GM23248 (cell line): ENCODE results near the gene TMEM203. TPM values are rescaled to one million over a fixed set of nuclear protein-coding genes. Genes with fewer than 3 reads are reported as not detected.

Experiments used
- DNase-seq: peaks from one replicate; pipeline ENCODE4 v3.0.0-alpha.2; 2015
- H2AFZ ChIP-seq: fragments of 200-600 bp; sonication (generic); 2 replicates; pipeline ENCODE4 v1.6.1; 2016; ENCODE audit warnings: antibody characterized with exemption
- H3F3A ChIP-seq: fragments of 200-600 bp; sonication (generic); 2 replicates; pipeline ENCODE4 v1.6.1; 2016; ENCODE audit warnings: mild to moderate bottlenecking, antibody characterized with exemption, mixed run types; ENCODE audit not compliant: insufficient read depth
- H3K27ac ChIP-seq: fragments of 200-600 bp; sonication (generic); 2 replicates; pipeline ENCODE4 v1.5.1; 2016; ENCODE audit warnings: mild to moderate bottlenecking
- H3K27me3 ChIP-seq: fragments of 200-600 bp; sonication (generic); replicated peaks from 2 replicates; pipeline ENCODE4 v1.6.1; 2016; ENCODE audit warnings: mild to moderate bottlenecking; ENCODE audit not compliant: insufficient read depth
- H3K36me3 ChIP-seq: fragments of 200-600 bp; sonication (generic); 2 replicates; pipeline ENCODE4 v1.6.1; 2016; ENCODE audit warnings: low read depth, mild to moderate bottlenecking
- H3K4me1 ChIP-seq: fragments of 200-600 bp; sonication (generic); 2 replicates; pipeline ENCODE4 v1.6.1; 2016; ENCODE audit warnings: mild to moderate bottlenecking; ENCODE audit not compliant: insufficient read depth
- H3K4me2 ChIP-seq: fragments of 200-600 bp; sonication (generic); one replicate; pipeline ENCODE4 v1.6.1; 2016; ENCODE audit warnings: mild to moderate bottlenecking; ENCODE audit not compliant: unreplicated experiment
- H3K4me3 ChIP-seq: fragments of 200-600 bp; sonication (generic); 2 replicates; pipeline ENCODE4 v1.5.1; 2016; ENCODE audit warnings: mild to moderate bottlenecking
- H3K79me2 ChIP-seq: fragments of 200-600 bp; sonication (generic); 2 replicates; pipeline ENCODE4 v1.6.1; 2016; ENCODE audit warnings: mild to moderate bottlenecking; ENCODE audit not compliant: insufficient read depth
- H3K9ac ChIP-seq: fragments of 200-600 bp; sonication (generic); 2 replicates; pipeline ENCODE4 v1.6.1; 2016; ENCODE audit warnings: mild to moderate bottlenecking
- H3K9me2 ChIP-seq: fragments of 200-600 bp; sonication (generic); 2 replicates; pipeline ENCODE4 v1.6.1; 2016; ENCODE audit warnings: mixed run types, mild to moderate bottlenecking, moderate library complexity; ENCODE audit not compliant: insufficient read depth
- H3K9me3 ChIP-seq: fragments of 200-600 bp; sonication (generic); one replicate; pipeline ENCODE4 v1.6.1; 2017; ENCODE audit warnings: low read depth
- H4K20me1 ChIP-seq: fragments of 200-600 bp; sonication (generic); 2 replicates; pipeline ENCODE4 v1.6.0; 2016; ENCODE audit not compliant: insufficient read depth
- EZH2 ChIP-seq: fragments of 200-600 bp; sonication (generic); IDR thresholded peaks from 2 replicates; pipeline ENCODE4 v1.6.1; 2018; ENCODE audit warnings: antibody characterized with exemption, mild to moderate bottlenecking; ENCODE audit not compliant: insufficient read depth, poor library complexity, severe bottlenecking
- EZH2phosphoT487 ChIP-seq: fragments of 200-600 bp; sonication (generic); IDR thresholded peaks from 2 replicates; pipeline ENCODE4 v1.6.1; 2018; ENCODE audit warnings: antibody characterized with exemption, moderate library complexity, mild to moderate bottlenecking, low read depth; ENCODE audit not compliant: insufficient read depth
- WGBS, 2 experiments: methylation state at CpG; one replicate each; pipeline ENCODE4 v1.1.6; 2015 to 2017; ENCODE audit warnings: low lambda C conversion rate in 2 of 2, low coverage in 1 of 2; ENCODE audit errors: missing lambda C conversion rate in 2 of 2; 5-methylcytosine and 5-hydroxymethylcytosine counted together
- in situ Hi-C: fragments of 300-500 bp; cut with MboI; formaldehyde crosslinking; loops from 2 replicates; pipeline ENCODE4 v1.15.0; 2020
- polyA plus RNA-seq: library from polyadenylated mRNA; unstranded; fragments of >200 nt; fragmentation: Nextera tagmentation; extraction: Ambion mirVana; gene quantifications from 2 replicates; pipeline ENCODE4 v1.2.1, GENCODE V29; 2016
- total RNA-seq: library from RNA; depleted of rRNA; stranded (reverse); fragments of >200 nt; shearing (Covaris generic); gene quantifications from 2 replicates; pipeline ENCODE4 v1.2.3, GENCODE V29; 2014

The TMEM203 gene
- total and polyA plus RNA-seq, 2 experiments from 2014 or later, result 46.9 to 52.9 TPM

GRCh38 chr9:137247916-137248175 lies 42.4 kb upstream of the TMEM203 start:
- H3K9me3 ChIP-seq, result no peaks in the 10 kb centered on the region
- peaks cover 6% of the 10 kb centered on the region; the same call in 1 of the 2 replicates for H3K4me1 ChIP-seq
- no peak for DNase-seq
- no peak overlapping the region for H3K27ac ChIP-seq
- no peak overlapping the region for H2AFZ ChIP-seq
- TF ChIP-seq EZH2 (no peak), EZH2phosphoT487 (no peak)
- H4K20me1 ChIP-seq, result peaks cover 12% of the 10 kb centered on the region; the same call in 1 of the 2 replicates
- H3K27me3 ChIP-seq, result no peaks in the 10 kb centered on the region
- H3K79me2 ChIP-seq, result peaks cover 17% of the 10 kb centered on the region
- H3K36me3 ChIP-seq, result peaks cover 8% of the 10 kb centered on the region
- peaks cover 18% of the 10 kb centered on the region for H3F3A ChIP-seq
- 75 to 81% methylated on average over 6 of the region's 6 CpGs for WGBS, 2 experiments
- in situ Hi-C loops, result no loop called here
- H3K4me2 ChIP-seq, result no peak overlapping the region
- no peak overlapping the region for H3K9ac ChIP-seq
- no peak overlapping the region for H3K4me3 ChIP-seq
- no peaks in the 10 kb centered on the region for H3K9me2 ChIP-seq

- in situ Hi-C loops, result no loop called here
- Histone ChIP-seq H4K20me1 (peaks cover 17% of the 10 kb centered on the region; the same call in 1 of the 2 replicates), H3K4me1 (peaks cover 11% of the 10 kb centered on the region; the same call in 1 of the 2 replicates), H3K27ac (no peak overlapping the region), H2AFZ (no peak overlapping the region), H3K9me2 (no peaks in the 10 kb centered on the region), H3K9ac (no peak overlapping the region), H3K27me3 (no peaks in the 10 kb centered on the region), H3K79me2 (peaks cover 22% of the 10 kb centered on the region), H3K36me3 (peaks cover 12% of the 10 kb centered on the region), H3K4me3 (no peak overlapping the region), H3F3A (peaks cover 22% of the 10 kb centered on the region), H3K9me3 (no peaks in the 10 kb centered on the region), H3K4me2 (no peak overlapping the region)
- TF ChIP-seq EZH2phosphoT487 (no peak), EZH2 (no peak)
- no peak for DNase-seq
- 71% methylated on average over 20 of the region's 20 CpGs for WGBS, 2 experiments
Measured at GRCh38 chr9:137247135-137247915, 41.9 kb upstream of the TMEM203 start.

- no peak for DNase-seq
- in situ Hi-C loops, result no loop called here
- Histone ChIP-seq H3K4me1 (peaks cover 13% of the 10 kb centered on the region; the same call in 1 of the 2 replicates), H3K4me2 (no peak overlapping the region), H3K9me2 (no peaks in the 10 kb centered on the region), H3K36me3 (peaks cover 18% of the 10 kb centered on the region), H3K4me3 (no peak overlapping the region), H4K20me1 (peaks cover 19% of the 10 kb centered on the region; the same call in 1 of the 2 replicates), H2AFZ (no peak overlapping the region), H3K9me3 (no peaks in the 10 kb centered on the region), H3K27me3 (no peaks in the 10 kb centered on the region), H3K9ac (no peak overlapping the region), H3K27ac (no peak overlapping the region), H3K79me2 (peaks cover 30% of the 10 kb centered on the region), H3F3A (peaks cover 22% of the 10 kb centered on the region)
- no peak for TF ChIP-seq EZH2phosphoT487
- no peak for TF ChIP-seq EZH2
- WGBS, 2 experiments, result 81 to 82% methylated on average over 25 of the region's 25 CpGs
Measured at GRCh38 chr9:137245450-137246421, 40.3 kb upstream of the TMEM203 start.
